GM21515 (cell line): ENCODE measurements around the gene ZNF821.
"Not testable (repeated sequence)": the region's sequence is repeated elsewhere in the genome, so short reads cannot be mapped to it uniquely, and the experiment has no call there.

Source experiments
- ATAC-seq: cut with Tn5 transposase; IDR thresholded peaks from one replicate; pipeline ENCODE4 v1.9.1; 2021; ENCODE audit not compliant: unreplicated experiment

The ZNF821 gene

DNA sequence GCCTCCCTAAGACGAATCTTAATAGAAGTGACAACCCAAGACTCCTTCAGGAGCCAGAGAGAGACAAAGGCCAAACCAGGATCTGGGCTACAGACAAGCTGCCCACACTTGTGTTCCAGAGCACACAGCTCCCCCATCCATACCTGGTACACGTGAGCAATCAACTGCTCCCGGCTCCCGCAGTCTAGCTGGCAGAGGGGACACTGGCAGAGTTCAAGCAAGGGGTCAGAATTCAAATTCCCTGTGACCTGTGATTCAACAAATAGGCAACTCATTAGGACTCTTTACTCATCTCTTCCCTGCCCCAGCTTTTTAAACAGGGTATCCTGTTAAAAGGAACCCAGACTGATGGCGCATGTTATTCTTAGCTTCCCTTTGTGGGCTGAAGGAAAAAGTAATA, 20.0 kb downstream of the ZNF821 start:
- no peak for ATAC-seq

DNA sequence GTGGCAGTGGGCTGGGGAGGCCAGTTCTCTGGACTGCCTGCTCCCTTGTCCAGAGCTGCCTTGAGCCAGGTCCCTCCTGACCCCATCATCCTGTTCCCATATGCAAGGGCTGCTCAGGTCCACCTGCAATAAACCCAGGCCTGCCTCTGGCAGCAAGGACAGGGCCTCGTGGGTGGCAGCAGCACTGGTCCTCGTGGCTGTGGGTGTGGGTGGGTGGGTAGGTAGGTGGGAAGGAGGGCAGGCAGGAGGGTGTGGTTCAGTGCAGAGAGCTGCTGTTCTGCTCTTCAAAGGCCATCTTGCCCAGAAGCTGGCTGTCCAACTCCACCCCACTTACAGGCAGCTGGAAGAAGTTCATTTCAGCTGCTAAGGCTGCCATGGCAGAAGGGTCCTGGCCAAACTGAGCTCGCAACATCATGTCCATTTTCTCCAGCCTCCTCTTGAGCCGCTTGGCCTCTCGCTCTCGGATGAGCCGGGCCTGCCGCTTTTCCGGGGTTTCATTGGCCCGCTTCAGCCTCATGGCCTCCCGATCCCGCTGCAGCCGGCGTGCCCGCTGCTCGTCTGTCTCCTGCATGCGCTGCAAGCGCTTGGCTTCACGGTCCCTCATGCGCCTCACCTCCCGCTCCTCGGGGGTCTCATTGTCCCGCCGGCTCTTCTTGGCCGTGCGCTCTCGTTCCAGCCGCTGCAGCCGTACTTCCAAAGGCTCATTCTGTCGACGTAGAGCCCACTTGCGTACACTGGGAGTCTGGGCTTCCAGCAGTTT, 24.0 kb downstream of the ZNF821 start:
- no peak for ATAC-seq

GRCh38 chr16:71855937-71856662, 27.9 kb downstream of the ZNF821 start:
- ATAC-seq: no peak

DNA sequence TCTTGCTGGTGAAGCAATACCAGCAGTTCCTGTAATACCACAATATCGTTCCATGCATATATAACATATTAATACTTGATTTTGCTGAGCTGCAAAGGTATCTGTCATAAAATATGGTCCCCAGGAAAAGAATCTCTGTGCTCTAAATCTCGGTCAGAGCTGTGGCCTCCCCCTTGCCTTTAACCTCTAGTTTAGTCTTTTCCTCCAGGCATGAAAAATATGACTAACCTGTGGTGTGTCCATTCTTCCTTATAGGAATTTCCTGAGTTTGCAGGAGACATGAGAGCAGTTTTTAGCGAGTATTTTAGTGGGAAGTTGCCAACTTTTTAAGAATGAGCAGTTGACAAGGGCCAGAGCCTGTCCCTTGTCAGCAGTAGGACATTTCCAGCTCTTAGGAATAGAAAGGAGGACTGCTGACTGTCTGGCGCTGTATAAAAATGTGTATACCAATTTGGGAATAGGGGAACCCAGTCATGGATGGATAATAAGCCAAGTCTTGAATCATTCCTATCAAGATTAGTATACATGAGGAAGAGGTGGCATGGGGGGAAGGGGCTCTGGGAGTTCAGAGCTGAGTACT, 29.5 kb downstream of the ZNF821 start:
- ATAC-seq: no peak

DNA sequence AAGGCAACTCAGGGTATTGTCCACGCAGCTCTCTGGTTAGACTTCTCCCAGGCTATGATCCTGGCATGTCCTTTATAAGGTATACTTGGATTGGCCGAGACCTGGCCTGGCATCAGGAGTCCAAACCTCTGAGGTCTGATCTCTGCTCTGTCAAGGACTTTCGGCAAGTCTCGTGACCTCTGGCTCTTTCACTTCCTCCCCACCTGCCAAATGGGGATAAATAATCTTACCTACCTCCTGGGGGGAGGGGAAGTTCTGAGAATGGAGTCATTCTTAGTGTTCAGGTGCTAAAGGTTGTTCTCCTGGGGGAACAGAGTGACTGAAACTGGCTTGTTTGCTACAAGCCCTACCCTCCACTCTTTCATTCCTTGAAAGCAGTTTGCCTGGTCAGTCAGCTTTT, 30.6 kb downstream of the ZNF821 start:
- peak; percentile 77 for ATAC-seq

GRCh38 chr16:71852561-71852960, 31.4 kb downstream of the ZNF821 start:
- no peak for ATAC-seq

DNA sequence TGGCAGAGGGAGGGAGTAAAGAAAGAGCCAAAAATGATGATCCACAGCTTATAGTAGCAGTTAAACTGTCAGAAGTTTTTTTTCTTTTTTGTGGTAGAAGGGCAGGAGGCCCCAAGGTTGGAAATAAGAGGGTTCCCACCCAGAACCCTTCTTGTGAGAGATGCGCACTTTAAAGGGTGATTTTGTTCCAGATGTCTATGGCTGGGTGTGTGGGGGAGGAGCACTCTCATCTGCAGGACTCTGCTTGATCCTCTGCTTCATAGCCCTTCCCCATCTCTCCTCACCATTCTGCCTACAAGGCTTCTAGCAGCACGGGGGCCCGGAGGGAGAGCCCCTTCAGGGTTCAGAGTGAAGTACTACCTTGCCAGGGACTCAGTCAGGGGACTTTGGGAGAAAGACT, 31.8 kb downstream of the ZNF821 start:
- ATAC-seq: no peak

DNA sequence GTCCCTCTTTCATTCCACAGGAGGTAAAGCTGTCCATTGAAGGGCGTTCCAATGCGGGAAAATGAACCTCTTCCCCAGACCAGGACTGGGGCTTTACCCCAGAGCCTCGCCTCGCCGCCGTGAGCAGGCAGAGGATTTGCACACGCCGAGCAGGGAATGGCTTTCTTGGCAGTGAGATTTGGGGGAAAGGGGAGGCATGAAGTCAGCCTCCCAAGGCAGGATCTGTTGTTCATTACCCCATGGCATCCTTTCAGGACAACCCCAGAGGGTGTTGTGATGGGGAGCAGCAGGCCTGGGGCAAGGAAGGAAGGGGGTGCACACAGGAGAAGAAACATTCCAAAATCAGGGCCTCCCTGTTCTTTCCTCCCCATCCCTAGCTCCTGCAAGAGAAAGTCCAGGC, 32.2 kb downstream of the ZNF821 start:
- no peak for ATAC-seq

DNA sequence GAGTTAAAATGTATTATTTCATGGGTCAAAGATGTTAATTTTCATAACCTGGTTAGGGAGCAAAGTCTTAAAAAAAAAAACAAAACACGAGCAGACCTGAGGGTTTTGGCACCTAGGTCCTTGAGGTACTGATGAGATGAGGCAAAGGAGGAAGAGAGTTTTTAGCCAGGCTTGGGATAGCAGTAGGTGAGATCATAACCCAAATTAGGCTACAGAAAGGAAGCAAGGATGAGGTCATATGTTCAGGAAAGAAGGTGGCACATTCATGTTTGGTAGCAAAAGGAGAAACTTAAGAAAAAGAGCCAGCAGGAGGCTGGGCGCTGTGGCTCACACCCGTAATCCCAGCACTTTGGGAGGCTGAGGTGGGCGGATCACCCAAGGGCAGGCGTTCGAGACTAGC, 35.4 kb downstream of the ZNF821 start:
- no peak for ATAC-seq

DNA sequence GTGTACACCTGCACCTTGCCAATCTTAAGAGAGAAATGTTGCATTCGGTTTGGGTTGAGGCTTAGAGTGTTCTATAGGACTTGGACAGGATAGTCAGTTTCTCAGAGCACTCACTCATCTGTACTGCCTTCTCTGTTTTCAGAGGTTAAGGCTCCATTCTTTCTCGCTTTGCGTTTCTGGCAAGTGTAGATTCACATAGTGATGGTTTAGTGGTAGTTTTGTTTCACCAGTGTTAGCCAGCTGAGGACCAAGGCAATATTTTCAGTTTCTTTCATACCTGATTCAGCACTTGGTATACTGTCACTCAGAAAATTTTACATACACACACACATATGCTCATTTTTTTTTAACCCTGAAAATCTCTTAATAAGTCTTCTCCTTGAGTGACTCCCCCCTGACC, 36.9 kb downstream of the ZNF821 start:
- ATAC-seq: no peak

- no peak for ATAC-seq
Observed at GRCh38 chr16:71846431-71846830, 37.6 kb downstream of the ZNF821 start.

DNA sequence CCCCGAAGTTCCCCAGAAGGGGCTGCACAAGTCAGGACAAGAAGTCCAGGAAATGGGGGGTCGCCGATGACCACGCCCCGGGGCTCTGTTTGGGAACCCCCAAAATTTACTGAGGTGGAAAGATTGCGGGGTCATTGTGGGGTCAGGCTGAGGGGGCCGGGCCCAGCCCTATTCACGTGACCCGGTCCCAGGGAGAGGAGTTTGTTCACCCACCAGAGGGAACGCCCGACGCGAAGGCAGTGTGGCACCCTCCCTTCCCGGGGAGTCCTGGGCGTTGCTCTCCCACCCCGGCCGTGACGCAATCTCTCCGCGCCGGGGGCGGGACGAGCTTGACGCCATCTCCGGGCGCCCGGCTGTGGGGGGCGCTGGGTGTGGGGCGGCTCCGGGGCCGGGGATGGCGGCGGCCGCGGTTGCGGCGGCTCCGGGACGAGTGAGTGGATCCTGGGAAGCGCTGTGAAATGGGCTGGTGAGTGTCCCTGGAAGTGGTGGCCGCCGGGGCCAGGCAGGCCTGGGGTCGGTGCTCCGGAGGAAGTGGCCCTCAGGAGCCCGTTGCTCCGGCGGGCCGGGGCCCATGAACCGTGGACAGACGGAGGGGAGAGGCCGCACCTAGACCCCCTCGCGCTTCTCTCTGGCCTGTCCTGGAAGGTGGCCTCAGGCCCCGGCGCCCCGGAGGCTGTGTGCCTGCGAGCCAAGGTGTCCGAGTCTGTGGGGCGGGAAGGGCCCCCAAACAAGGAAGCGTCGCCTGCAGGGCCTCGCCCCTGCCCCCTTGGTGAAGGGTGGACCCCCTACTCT, 38.1 kb downstream of the ZNF821 start, which contains the start of gene ATXN1L:
Gene ATXN1L (plus strand): TSS at position 338 of the 792 bp plus-strand sequence. CDS start 3,765 bp downstream, outside the sequence.
- peak; percentile 60 for ATAC-seq

DNA sequence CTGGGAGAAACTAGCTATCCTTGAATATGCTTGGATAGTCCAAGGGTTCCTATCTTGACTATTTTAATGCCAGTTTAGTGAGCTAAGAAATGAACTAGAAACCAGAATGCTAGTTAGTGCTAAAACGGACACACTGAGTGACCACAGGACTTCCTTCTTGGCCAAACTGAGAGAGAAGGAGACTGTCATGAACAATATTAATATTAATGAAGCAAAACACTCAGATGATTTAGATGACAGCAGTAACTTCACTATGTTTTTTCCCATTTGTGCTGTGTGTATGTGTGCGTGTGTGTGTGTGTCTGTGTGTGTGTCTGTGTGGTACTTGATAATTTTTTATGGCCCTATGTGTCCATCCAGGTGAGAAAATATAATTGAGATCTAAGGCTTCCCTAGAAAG, 40.4 kb downstream of the ZNF821 start:
- ATAC-seq: no peak

DNA sequence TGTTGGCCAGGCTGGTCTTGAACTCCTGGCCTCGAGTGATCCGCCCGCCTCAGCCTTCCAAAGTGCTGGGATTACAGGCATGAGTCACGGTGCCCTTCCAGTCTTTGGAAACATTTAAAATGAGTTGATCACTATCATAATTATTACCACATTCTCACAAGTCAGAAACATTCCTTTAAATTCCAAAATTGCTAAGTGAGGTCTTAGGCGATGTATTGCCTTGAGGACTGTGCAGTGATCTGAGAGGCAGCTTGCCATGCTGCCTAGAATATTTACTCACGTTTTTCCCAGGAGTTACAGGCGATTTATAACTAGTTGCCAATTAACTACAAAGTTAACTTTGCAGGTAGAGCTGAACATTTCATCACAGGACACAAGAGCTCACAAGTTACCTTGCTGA, 43.9 kb downstream of the ZNF821 start:
- no peak for ATAC-seq

DNA sequence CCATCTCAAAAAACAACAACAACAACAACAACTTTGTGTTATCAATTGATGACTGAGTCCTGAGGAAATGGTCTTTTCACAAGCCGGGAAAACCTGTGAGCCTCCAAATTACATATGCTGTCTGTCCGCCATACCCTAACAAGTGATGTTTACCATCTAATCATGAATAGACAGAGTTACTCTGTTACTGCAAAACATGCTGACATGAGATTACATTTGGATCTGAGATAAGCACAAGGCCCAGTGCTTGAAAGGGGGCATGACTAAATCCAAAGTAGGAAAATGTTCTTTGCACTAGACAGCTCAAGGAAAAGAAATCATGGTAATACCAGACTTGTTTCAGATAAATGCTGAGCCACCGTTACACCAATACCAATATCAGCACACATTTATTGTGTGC, 46.8 kb downstream of the ZNF821 start:
- no peak for ATAC-seq

- ATAC-seq: no peak
Observed at GRCh38 chr16:71834291-71834690, 49.7 kb downstream of the ZNF821 start.

DNA sequence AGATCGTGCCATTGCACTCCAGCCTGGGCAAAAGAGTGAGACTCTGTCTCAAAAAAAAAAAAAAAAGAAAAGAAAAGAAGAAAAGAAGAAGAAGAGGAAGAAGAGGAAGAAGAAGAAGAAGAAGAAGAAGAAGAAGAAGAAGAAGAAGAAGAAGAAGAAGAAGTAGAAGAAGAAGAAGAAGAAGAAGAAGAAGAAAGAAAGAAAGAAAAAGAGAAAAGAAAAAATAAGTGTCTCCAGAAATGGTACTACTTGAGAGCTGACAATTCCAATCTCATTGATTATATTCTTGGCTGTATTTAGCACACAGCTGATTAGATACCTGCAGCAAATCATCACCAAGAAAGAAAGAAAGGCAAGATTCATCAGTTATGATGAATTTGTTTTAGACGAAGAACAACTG, 51.9 kb downstream of the ZNF821 start:
- not testable (repeated sequence) for ATAC-seq

DNA sequence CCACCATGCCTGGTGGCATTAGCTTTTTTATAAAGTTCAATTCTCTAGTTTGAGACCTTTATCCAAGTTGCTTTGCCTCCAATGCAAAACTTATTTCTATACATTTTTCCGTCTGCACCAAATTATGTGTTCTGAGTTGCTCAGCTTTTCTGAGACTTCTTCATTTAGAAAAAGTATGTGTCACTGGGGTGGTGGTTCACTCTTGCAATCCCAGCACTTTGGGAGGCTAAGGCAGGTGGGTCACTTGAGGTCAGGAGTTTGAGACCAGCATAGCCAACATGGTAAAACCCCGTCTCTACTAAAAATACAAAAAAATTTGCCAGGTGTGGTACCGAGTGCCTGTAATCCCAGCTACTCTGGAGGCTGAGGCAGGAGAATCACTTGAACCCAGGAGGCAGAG, 52.3 kb downstream of the ZNF821 start:
- ATAC-seq: not testable (repeated sequence)

DNA sequence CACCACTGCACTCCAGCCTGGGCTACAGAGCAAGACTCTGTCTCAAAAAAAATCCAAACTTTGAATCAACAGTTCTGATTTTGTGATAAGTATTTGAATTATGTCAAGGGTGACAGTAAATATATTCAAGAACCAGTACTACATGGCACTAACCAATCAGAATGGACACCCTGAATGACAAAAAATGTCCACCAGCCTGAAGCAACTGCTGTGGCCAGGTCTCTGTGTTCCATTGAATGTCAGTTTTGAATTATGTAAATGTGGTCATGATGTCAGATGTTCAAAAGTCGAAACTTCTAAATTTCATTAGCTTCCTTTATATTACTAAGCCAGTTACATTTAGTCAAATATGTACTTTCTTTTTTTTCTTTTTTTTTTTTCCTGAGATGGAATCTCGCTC, 53.6 kb downstream of the ZNF821 start:
- no peak for ATAC-seq

GRCh38 chr16:71826533-71827017, 57.4 kb downstream of the ZNF821 start:
- ATAC-seq: no peak

DNA sequence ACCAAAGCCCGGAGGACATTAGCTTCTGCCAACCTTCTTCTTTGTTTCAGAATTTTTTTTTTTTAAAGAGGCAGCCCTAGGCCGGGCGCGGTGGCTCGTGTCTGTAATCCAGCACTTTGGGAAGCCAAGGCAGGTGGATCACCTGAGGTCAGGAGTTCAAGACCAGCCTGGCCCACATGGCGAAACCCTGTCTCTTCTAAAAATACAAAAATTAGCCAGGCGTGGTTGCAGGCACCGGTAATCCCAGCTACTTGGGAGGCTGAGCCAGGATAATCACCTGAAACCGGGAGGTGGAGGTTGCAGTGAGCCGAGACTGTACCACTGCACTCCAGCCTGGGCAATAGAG, 66.9 kb downstream of the ZNF821 start:
- peak; percentile 20 for ATAC-seq
